ENCODE data around the gene SLC35F4.
"Not testable (repeated sequence)": the region's sequence is repeated elsewhere in the genome, so short reads cannot be mapped to it uniquely, and the experiment has no call there.

SLC35F4 gene
- 0 reads per million in 2 experiments for total RNA-seq

GRCh38 chr14:57865403-57866198 lies at the start of gene SLC35F4:
SLC35F4 (minus strand) TSS chr14:57866092.
- DNase-seq (ENCODE audit: low read depth): no peak

- DNase-seq (ENCODE audit: low read depth): no peak
Measured at GRCh38 chr14:57909626-57910025, 43.7 kb upstream of the SLC35F4 start.

- no peak for DNase-seq (ENCODE audit: low read depth)
Measured at GRCh38 chr14:57903954-57904353, 38.1 kb upstream of the SLC35F4 start.

GRCh38 chr14:57898837-57899572 lies 33.1 kb upstream of the SLC35F4 start:
- DNase-seq (ENCODE audit: low read depth): no peak

- no peak for DNase-seq (ENCODE audit: low read depth)
Measured at GRCh38 chr14:57897144-57897748, 31.4 kb upstream of the SLC35F4 start.

- DNase-seq (ENCODE audit: low read depth): no peak
Measured at GRCh38 chr14:57889245-57889644, 23.4 kb upstream of the SLC35F4 start.

GRCh38 chr14:57884175-57884574 lies 18.3 kb upstream of the SLC35F4 start:
- no peak for DNase-seq (ENCODE audit: low read depth)

- DNase-seq (ENCODE audit: low read depth): no peak
Measured at GRCh38 chr14:57883061-57883460, 17.2 kb upstream of the SLC35F4 start.

GRCh38 chr14:57879516-57879915 lies 13.6 kb upstream of the SLC35F4 start:
- DNase-seq (ENCODE audit: low read depth): no peak

GRCh38 chr14:57875985-57876384 lies 10.1 kb upstream of the SLC35F4 start:
- DNase-seq (ENCODE audit: low read depth): no peak

GRCh38 chr14:57875296-57875695 lies 9.4 kb upstream of the SLC35F4 start:
- DNase-seq (ENCODE audit: low read depth): no peak

GRCh38 chr14:57871459-57872080 lies 5.7 kb upstream of the SLC35F4 start:
- no peak for DNase-seq (ENCODE audit: low read depth)

GRCh38 chr14:57870686-57871457 lies 5.0 kb upstream of the SLC35F4 start:
- DNase-seq (ENCODE audit: low read depth): no peak

- no peak for DNase-seq (ENCODE audit: low read depth)
Measured at GRCh38 chr14:57869617-57870016, 3.7 kb upstream of the SLC35F4 start.

- DNase-seq (ENCODE audit: low read depth): no peak
Measured at GRCh38 chr14:57866199-57866705, 360 bp upstream of the SLC35F4 start.

- DNase-seq (ENCODE audit: low read depth): no peak
Measured at GRCh38 chr14:57865066-57865402, 858 bp downstream of the SLC35F4 start.

- DNase-seq (ENCODE audit: low read depth): no peak
Measured at GRCh38 chr14:57864659-57865058, 1.2 kb downstream of the SLC35F4 start.

- DNase-seq (ENCODE audit: low read depth): no peak
Measured at GRCh38 chr14:57863471-57863870, 2.4 kb downstream of the SLC35F4 start.

GRCh38 chr14:57855666-57856065 lies 10.2 kb downstream of the SLC35F4 start:
- DNase-seq (ENCODE audit: low read depth): not testable (repeated sequence)

GRCh38 chr14:57854571-57854970 lies 11.3 kb downstream of the SLC35F4 start:
- DNase-seq (ENCODE audit: low read depth): no peak

GRCh38 chr14:57851354-57851753 lies 14.5 kb downstream of the SLC35F4 start:
- DNase-seq (ENCODE audit: low read depth): no peak

Data from T follicular helper cell (primary cell).